HG03571 (cell line): ENCODE measurements around the gene TMEM74B.
"Not testable (repeated sequence)": the region's sequence is repeated elsewhere in the genome, so short reads cannot be mapped to it uniquely, and the experiment has no call there.

Source experiments
- ATAC-seq: cut with Tn5 transposase; IDR thresholded peaks from one replicate; pipeline ENCODE4 v1.9.1; 2021; ENCODE audit not compliant: unreplicated experiment

TMEM74B gene

DNA sequence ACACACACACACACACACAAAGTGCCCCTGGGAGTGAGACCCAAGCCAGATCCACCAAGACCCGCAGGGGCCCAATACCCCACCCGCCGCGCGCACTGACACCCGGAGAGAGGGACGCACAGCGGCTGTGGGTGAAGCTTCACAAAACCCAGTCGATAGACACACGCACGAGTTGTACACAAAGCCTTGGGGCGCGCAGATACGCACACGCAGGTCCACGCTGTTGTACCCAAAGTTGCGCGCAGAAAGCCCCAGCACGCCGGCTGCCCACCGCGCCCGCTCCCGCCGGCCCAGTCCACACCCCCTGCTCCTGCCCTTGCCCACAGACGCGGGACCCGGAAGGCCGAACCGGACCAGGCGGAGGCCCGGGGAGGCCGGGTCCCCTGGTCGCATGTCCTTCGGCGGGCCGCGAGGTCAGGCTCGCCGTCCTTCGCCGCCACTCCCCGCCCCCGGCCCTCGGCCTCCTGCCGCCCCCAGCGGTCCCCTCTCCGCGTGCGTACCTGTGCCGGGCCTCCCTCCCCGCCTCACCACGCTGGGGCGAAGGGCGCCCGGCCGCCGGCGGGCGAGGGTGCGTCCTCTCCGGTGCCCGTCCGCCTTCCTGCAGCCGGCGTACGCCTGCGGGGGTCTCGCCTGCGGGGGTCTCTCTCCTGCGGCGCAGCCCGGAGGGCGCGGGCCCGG is at the start of gene TMEM74B:
Gene TMEM74B (minus strand): TSS at position 344 of the 678 bp plus-strand sequence. CDS start 1,180 bp downstream, outside the sequence.
- no peak for ATAC-seq

GRCh38 chr20:1232286-1233111 is 47.7 kb upstream of the TMEM74B start:
- ATAC-seq = no peak

DNA sequence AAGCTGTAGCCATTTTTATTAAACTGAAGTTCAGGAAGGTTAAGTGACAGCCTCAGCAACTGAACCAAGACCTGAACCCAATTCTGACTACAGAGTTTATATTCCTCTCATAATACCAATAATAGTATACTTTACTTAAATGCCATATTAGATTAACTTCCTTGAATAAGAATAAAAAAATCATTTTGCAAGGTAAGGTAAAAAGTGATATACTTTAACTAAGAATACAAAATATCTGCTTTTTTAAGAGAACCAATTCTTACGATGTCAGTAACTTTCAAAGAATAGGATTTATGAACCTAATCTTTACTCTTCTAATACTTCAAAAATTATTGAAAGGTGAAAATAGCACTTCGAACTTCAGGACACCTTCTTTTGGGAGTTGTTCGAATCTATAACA is 44.8 kb upstream of the TMEM74B start:
- no peak for ATAC-seq

DNA sequence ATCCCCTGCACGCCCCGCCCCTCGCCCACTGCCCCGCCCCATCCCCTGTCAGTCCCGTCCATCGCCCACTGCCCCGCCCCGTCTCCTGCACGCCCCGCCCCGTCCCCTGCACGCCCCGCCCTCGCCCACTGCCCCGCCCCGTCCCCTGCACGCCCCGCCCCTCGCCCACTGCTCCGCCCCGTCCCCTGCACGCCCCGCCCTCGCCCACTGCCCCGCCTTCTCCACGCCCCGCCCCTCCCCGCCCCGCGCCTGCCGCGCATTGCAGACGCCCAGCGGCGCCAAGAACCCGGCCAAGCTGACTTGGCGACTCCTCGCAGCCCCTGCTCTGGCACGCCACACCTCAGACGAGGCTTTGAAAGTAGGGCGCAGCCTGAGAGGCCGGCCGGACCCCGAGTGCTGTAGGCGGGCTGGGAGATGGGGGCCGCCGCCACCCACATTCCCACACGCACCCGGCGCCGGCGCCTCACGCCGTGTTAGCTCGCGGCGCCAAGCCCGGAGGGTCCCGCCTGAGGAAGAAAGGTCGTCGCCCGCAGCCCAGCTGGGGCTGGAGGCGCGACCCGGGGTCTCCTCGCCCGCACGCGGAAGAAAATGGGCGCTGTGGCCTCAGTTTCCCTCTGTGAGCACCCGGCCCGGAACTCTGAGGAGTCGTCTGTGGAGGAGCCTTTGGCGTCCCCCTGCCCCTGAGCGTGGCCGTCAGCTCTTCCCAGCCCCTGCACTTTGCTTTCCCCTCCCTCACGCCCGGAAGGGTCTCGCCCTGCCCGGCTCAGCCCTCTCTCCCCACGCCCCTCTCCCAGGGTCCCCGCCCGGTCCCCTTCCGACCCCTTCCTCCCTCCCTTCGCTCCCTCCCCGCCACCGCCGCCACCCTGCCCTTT is 41.2 kb upstream of the TMEM74B start, which contains the start of gene RAD21L1:
Gene RAD21L1 (plus strand): TSS at position 262 of the 872 bp plus-strand sequence. CDS start 2,410 bp downstream, outside the sequence.
- ATAC-seq = no peak

- ATAC-seq = no peak
Observed at GRCh38 chr20:1225263-1225782, 40.5 kb upstream of the TMEM74B start.

GRCh38 chr20:1224205-1224890 is 39.6 kb upstream of the TMEM74B start:
- ATAC-seq = no peak

- ATAC-seq = not testable (repeated sequence)
Observed at GRCh38 chr20:1222750-1223149, 38.0 kb upstream of the TMEM74B start.

DNA sequence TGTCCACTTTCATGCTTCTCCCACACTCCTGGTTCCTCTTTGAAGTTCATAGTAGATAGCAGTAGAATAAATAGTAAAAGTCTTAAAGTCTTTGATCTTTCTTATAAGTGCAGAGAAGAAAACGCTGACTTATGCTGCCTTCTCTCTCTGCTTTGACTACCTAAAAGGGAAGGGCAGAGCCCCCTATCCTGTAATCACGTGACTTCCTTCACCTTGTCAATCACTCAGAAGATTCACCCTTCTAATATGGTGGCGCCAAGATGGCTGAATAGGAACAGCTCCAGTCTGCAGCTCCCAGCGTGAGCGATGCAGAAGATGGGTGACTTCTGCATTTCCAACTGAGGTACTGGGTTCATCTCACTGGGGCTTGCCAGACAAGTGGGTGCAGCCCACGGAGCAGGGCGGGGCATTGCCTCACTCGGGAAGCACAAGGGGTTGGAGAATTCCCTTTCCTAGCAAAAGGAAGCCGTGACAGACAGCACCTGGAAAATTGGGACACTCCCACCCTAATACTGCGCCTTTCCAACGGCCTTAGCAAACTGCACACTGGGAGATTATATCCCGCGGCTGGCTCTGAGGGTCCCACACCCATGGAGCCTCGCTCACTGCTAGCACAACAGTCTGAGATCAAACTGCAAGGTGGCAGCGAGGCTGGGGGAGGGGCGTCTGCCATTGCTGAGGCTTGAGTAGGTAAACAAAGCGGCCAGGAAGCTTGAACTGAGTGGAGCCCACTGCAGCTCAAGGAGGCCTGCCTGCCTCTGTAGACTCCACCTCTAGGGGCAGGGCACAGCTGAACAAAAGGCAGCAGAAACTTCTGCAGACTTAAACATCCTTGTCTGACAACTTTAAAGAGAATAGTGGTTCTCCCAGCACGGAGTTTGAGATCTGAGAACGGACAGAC is 32.0 kb upstream of the TMEM74B start:
- ATAC-seq = not testable (repeated sequence)

GRCh38 chr20:1215386-1216170 is 30.8 kb upstream of the TMEM74B start:
- no peak for ATAC-seq

- ATAC-seq = no peak
Observed at GRCh38 chr20:1214838-1215261, 30.1 kb upstream of the TMEM74B start.

- ATAC-seq = no peak
Observed at GRCh38 chr20:1212607-1213396, 28.0 kb upstream of the TMEM74B start.

DNA sequence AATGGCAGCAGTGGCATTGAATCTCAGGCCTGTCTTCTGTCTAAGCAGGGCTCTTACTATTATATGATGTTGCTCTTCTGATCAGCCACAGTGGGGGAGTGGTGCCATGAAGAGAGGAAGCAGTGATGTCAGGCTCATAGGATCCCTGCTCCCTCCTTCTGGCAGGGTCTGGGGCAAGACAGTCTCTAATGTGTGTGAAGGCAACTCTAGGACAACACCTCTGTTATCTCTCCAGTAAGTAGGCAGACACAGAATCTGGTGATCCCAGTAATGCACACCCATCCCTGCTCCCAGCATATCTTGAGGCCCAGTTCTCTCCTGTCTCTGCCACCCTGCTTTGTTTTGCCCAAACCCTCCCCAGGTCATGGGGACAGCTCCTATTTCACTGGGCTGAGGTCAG is 27.2 kb upstream of the TMEM74B start:
- ATAC-seq = no peak

DNA sequence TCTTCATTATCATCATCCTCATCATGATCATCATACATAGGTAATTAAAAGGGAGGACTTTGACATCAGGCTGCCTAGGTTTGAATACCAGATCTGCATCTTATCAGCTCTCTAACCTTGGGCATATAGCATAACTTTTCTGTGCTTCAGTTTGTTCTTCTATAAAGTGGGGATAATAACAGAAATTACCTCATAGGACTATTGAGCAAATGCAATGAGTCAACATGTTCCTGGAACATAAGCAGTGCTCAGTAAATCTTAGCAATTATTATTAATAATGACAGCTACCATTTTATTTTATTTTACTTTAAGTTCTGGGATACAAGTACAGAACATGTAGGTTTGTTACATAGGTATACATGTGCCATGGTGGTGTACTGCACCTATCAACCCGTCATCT is 25.7 kb upstream of the TMEM74B start:
- ATAC-seq = no peak

GRCh38 chr20:1209447-1210387 is 24.9 kb upstream of the TMEM74B start:
- ATAC-seq = no peak

- ATAC-seq = no peak
Observed at GRCh38 chr20:1207293-1207878, 22.6 kb upstream of the TMEM74B start.
